Measurements from ENCODE around the gene GSTA4.
"Not testable (repeated sequence)": the region's sequence is repeated elsewhere in the genome, so short reads cannot be mapped to it uniquely, and the experiment has no call there.

DNA sequence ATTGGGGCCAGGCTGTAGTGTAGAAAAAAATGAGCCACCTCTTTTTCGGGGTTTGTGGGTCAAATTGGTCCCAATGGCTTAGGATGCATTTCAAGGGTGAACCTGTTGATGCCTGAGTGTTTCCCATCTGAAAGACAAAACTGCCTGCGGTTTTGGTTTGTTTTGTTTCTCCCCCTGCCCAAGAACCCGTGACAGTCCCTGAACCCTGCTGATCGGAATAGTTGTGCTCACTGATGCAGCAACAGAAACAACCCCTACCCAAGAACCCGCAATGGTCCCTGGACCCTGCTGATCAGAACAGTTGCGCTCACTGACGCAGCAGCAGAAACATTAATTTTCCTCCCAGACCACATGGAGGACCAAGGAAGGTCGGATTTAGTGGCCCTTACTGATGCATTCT, 34.9 kb downstream of the GSTA4 start:
- TF ChIP-seq CTCF (IDR thresholded peaks at IDR 0.05; ENCODE audit: low read length); EZH2 (IDR thresholded peaks at IDR 0.05; ENCODE audit: borderline replicate concordance, low read length): not testable (repeated sequence)
